Uterus (tissue), 4 donors: ENCODE data around the gene SHISAL2A. TPM values are rescaled to one million over a fixed set of nuclear protein-coding genes. Genes with fewer than 3 reads are reported as not detected.

ENCODE experiments used
- DNase-seq, 2 donors: peaks; one replicate each; pipeline ENCODE4 v3.0.0-alpha.2; 2019 to 2020
- H3K27ac ChIP-seq, 2 donors: fragments of 200-600 bp; sonication (generic); 1 replicate in 1 of 2; 2 replicates in 1 of 2; pipeline ENCODE4 v1.5.1; 2016 to 2018
- H3K27me3 ChIP-seq, 2 donors: fragments of 200-600 bp; sonication (generic); one replicate each; pipeline ENCODE4 v1.5.1; 2018 to 2019; ENCODE audit warnings: control low read depth in 1 of 2
- H3K36me3 ChIP-seq, 2 donors: fragments of 200-600 bp; sonication (generic); one replicate each; pipeline ENCODE4 v1.5.1; 2019; ENCODE audit warnings: control low read depth in 1 of 2
- H3K4me1 ChIP-seq, 2 donors: fragments of 200-600 bp; sonication (generic); one replicate each; pipeline ENCODE4 v1.5.1; 2018 to 2019; ENCODE audit warnings: control low read depth in 1 of 2
- H3K4me3 ChIP-seq, 2 donors: fragments of 200-600 bp; sonication (generic); 1 replicate in 1 of 2; 2 replicates in 1 of 2; pipeline ENCODE4 v1.5.1; 2018 to 2019; ENCODE audit warnings: mild to moderate bottlenecking in 1 of 2
- H3K9me3 ChIP-seq, 2 donors: fragments of 200-600 bp; sonication (generic); one replicate each; pipeline ENCODE4 v1.5.1; 2019; ENCODE audit warnings: control low read depth in 1 of 2
- CTCF ChIP-seq, 4 experiments: fragments of 200-600 bp in 2 of 4; fragments of 450-650 bp in 2 of 4; sonication (generic) in 2 of 4; IDR thresholded peaks; one replicate each; pipeline ENCODE4 v1.5.1; 2016 to 2019; ENCODE audit warnings: antibody characterized with exemption in 4 of 4, mild to moderate bottlenecking in 2 of 4, moderate library complexity in 1 of 4
- POLR2A ChIP-seq, 2 donors: fragments of 450-650 bp; IDR thresholded peaks; one replicate each; pipeline ENCODE4 v1.6.1; 2016; ENCODE audit warnings: antibody characterized with exemption in 2 of 2, mild to moderate bottlenecking in 1 of 2, moderate library complexity in 1 of 2
- intact Hi-C: fragments of 100-400 bp; cut with DNase I; formaldehyde crosslinking; loops from one replicate; pipeline ENCODE4 v1.15.1; 2023; ENCODE audit warnings: low total_unique reads
- total RNA-seq, 4 donors: library from RNA; depleted of rRNA in 3 of 4; stranded (reverse); fragments of >200 nt in 3 of 4; gene quantifications; one replicate each; pipeline versions ENCODE4 v1.1.0 to v1.2.4, GENCODE V29; 2014 to 2023
- donor health status: DM: yes; HTN: yes; CAD: no.

Gene SHISAL2A
- total RNA-seq, 4 donors from 2014 or later = 0.28 to 0.49 TPM; not detected in 2

- H3K4me3 ChIP-seq = no peak overlapping the region
- no peak for DNase-seq
- H3K27me3 ChIP-seq = peaks cover 0 to 5% of the 10 kb centered on the region in 2 donors
- H3K9me3 ChIP-seq = no peaks in the 10 kb centered on the region
- TF ChIP-seq POLR2A (IDR thresholded peaks at IDR 0.05) (no peak), CTCF (IDR thresholded peaks at IDR 0.05) (no peak)
- H3K27ac ChIP-seq = no peak overlapping the region
- peaks cover 0 to 4% of the 10 kb centered on the region in 2 donors for H3K4me1 ChIP-seq
- intact Hi-C loops = no loop called here
- H3K36me3 ChIP-seq = no peaks in the 10 kb centered on the region
Observed at GRCh38 chr1:52628614-52629324, 4.2 kb upstream of the SHISAL2A start.

DNA sequence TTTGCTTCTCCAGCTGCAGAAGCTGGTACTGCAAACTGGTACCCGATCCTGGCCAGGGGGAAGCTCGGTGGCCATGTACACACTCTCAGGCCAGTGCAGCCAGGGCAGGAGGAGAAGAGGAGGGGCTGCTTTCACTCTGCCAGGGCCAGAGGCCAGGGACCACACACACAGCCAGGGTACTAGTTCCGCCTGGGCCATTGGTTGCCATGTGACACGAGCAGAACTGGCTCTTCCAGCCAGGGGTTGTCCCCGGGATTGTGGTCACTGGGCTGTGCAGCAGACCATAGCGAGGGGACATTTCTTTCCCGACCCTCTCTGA lies 3.7 kb upstream of the SHISAL2A start:
- no peak for DNase-seq
- no peaks in the 10 kb centered on the region for H3K36me3 ChIP-seq
- peaks cover 0 to 4% of the 10 kb centered on the region in 2 donors for H3K4me1 ChIP-seq
- no peak for TF ChIP-seq POLR2A (IDR thresholded peaks at IDR 0.05)
- no peak overlapping the region for H3K4me3 ChIP-seq
- H3K27me3 ChIP-seq = peaks cover 0 to 5% of the 10 kb centered on the region in 2 donors
- no peak overlapping the region for H3K27ac ChIP-seq
- no peaks in the 10 kb centered on the region for H3K9me3 ChIP-seq
- intact Hi-C loops = no loop called here

- no peaks in the 10 kb centered on the region for H3K9me3 ChIP-seq
- no peak for DNase-seq
- no peak for TF ChIP-seq CTCF (IDR thresholded peaks at IDR 0.05)
- no peak for TF ChIP-seq POLR2A (IDR thresholded peaks at IDR 0.05)
- peaks cover 0 to 4% of the 10 kb centered on the region in 2 donors for H3K4me1 ChIP-seq
- peaks cover 0 to 5% of the 10 kb centered on the region in 2 donors for H3K27me3 ChIP-seq
- H3K4me3 ChIP-seq = no peak overlapping the region
- intact Hi-C loops = no loop called here
- no peaks in the 10 kb centered on the region for H3K36me3 ChIP-seq
- no peak overlapping the region for H3K27ac ChIP-seq
Observed at GRCh38 chr1:52629667-52630066, 3.3 kb upstream of the SHISAL2A start.

- no peak overlapping the region for H3K27ac ChIP-seq
- H3K4me1 ChIP-seq = peaks cover 0 to 4% of the 10 kb centered on the region in 2 donors
- intact Hi-C loops = no loop called here
- H3K27me3 ChIP-seq = peaks cover 0 to 5% of the 10 kb centered on the region in 2 donors
- H3K4me3 ChIP-seq = no peak overlapping the region
- TF ChIP-seq POLR2A (IDR thresholded peaks at IDR 0.05) = no peak
- TF ChIP-seq CTCF (IDR thresholded peaks at IDR 0.05) = no peak
- DNase-seq = no peak
- H3K36me3 ChIP-seq = no peaks in the 10 kb centered on the region
- H3K9me3 ChIP-seq = no peaks in the 10 kb centered on the region
Observed at GRCh38 chr1:52631759-52632331, 1.1 kb upstream of the SHISAL2A start.

DNA sequence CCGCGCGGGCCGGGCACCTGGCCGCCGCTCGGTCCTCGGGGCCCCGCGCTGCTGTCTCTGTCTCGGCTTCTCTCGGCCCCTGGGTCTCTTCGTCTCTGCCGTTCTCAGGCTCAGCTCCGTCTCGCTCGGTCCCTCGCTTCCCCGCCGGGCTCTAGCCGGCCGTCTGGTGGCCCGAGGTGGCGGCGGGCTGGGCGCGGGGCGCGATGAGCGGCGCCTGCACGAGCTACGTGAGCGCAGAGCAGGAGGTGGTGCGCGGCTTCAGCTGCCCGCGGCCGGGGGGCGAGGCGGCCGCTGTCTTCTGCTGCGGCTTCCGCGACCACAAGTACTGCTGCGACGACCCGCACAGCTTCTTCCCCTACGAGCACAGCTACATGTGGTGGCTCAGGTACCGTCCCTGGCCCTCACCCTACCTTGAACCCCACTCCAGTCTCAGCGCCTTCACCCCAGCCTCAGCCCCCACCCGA lies 355 bp downstream of the SHISAL2A start:
- peaks cover 0 to 5% of the 10 kb centered on the region in 2 donors for H3K27me3 ChIP-seq
- TF ChIP-seq POLR2A (IDR thresholded peaks at IDR 0.05) (no peak), CTCF (IDR thresholded peaks at IDR 0.05) (no peak)
- no peaks in the 10 kb centered on the region for H3K36me3 ChIP-seq
- peak overlapping the region; percentile 3 to 33 for H3K4me3 ChIP-seq
- no peaks in the 10 kb centered on the region for H3K9me3 ChIP-seq
- DNase-seq = no peak
- intact Hi-C loops = no loop called here
- H3K27ac ChIP-seq = no peak overlapping the region
- peaks cover 0 to 4% of the 10 kb centered on the region in 2 donors for H3K4me1 ChIP-seq
